ENCODE results near the gene OR51V1. TPM values are rescaled to one million over a fixed set of nuclear protein-coding genes. Genes with fewer than 3 reads are reported as not detected.

Gene OR51V1
- total and polyA plus RNA-seq, 2 of the 13 experiments (the other 11 are each of a cell fraction or from before 2014, with no cell fraction given), result not detected

GRCh38 chr11:5210376-5210885 lies 9.9 kb upstream of the OR51V1 start:
- Histone ChIP-seq H3K36me3 (replicated peaks in 1 of 2; ENCODE audit: control insufficient read depth in 1 of 2, insufficient read depth in 2 of 2, low read length in 2 of 2) (no peaks in the 10 kb centered on the region), H3K79me2 (ENCODE audit: insufficient read depth, low read length) (no peaks in the 10 kb centered on the region), H4K20me1 (ENCODE audit: insufficient read depth, low read length) (no peaks in the 10 kb centered on the region), H3K27ac (ENCODE audit: extremely low read length, insufficient read depth, low read length) (no peak overlapping the region), H3K9ac (ENCODE audit: insufficient read depth, low read depth, low read length) (no peak overlapping the region), H2AFZ (ENCODE audit: low read length) (no peak overlapping the region), H3K4me2 (ENCODE audit: low read depth, low read length) (no peak overlapping the region), H3K4me3 (replicated peaks in 1 of 3; ENCODE audit: insufficient read depth in 1 of 3, low read depth in 2 of 3, low read length in 3 of 3) (no peak overlapping the region), H3K9me3 (ENCODE audit: low read length) (no peaks in the 10 kb centered on the region), H3K4me1 (ENCODE audit: insufficient read depth, low read length) (no peaks in the 10 kb centered on the region), H3K27me3 (ENCODE audit: control insufficient read depth in 1 of 2, insufficient read depth in 2 of 2, low read length in 2 of 2) (no peaks in the 10 kb centered on the region)
- DNase-seq (ENCODE audit: low spot score) (no peak), FAIRE-seq (no peak), ATAC-seq (no peak)
- intact Hi-C loops (cut with micrococcal nuclease; ENCODE audit: unreplicated experiment) (no loop called here), in situ Hi-C loops (cut with HindIII; ENCODE audit: extremely low pct_ligation_motif_present, low pct_unique_long_range_greater_than_20kb) (no loop called here)
- no TSS peak for BruUV-seq (replicated peaks)
- POLR2A ChIA-PET, result no interaction called here
- WGBS (ENCODE audit: low lambda C conversion rate), result 0% methylated on average over 7 of the region's 7 CpGs
- CTCF ChIA-PET (ENCODE audit: low intra/inter-chr PET ratio, low total read pairs), result no interaction called here
- TF ChIP-seq ZNF430 (CRISPR knock-in tag; IDR thresholded peaks at IDR 0.05), result no peak
- TF ChIP-seq EHMT2 (IDR thresholded peaks at IDR 0.05; ENCODE audit: borderline replicate concordance, low read depth, low read length), result no peak
- TF ChIP-seq SMAD3 (CRISPR knock-in tag; IDR thresholded peaks at IDR 0.05), result no peak
- TF ChIP-seq STAG1 (CRISPR knock-in tag; IDR thresholded peaks at IDR 0.05), result no peak
- TF ChIP-seq TEAD3 (CRISPR knock-in tag; optimal IDR thresholded peaks at IDR 0.05; ENCODE audit: borderline replicate concordance), result no peak
- no peak for TF ChIP-seq HNRNPUL1 (IDR thresholded peaks at IDR 0.05; ENCODE audit: low read depth, low read length)
- no peak for TF ChIP-seq RBM22 (optimal IDR thresholded peaks at IDR 0.05; ENCODE audit: low read length)
- TF ChIP-seq, protein P1, sequence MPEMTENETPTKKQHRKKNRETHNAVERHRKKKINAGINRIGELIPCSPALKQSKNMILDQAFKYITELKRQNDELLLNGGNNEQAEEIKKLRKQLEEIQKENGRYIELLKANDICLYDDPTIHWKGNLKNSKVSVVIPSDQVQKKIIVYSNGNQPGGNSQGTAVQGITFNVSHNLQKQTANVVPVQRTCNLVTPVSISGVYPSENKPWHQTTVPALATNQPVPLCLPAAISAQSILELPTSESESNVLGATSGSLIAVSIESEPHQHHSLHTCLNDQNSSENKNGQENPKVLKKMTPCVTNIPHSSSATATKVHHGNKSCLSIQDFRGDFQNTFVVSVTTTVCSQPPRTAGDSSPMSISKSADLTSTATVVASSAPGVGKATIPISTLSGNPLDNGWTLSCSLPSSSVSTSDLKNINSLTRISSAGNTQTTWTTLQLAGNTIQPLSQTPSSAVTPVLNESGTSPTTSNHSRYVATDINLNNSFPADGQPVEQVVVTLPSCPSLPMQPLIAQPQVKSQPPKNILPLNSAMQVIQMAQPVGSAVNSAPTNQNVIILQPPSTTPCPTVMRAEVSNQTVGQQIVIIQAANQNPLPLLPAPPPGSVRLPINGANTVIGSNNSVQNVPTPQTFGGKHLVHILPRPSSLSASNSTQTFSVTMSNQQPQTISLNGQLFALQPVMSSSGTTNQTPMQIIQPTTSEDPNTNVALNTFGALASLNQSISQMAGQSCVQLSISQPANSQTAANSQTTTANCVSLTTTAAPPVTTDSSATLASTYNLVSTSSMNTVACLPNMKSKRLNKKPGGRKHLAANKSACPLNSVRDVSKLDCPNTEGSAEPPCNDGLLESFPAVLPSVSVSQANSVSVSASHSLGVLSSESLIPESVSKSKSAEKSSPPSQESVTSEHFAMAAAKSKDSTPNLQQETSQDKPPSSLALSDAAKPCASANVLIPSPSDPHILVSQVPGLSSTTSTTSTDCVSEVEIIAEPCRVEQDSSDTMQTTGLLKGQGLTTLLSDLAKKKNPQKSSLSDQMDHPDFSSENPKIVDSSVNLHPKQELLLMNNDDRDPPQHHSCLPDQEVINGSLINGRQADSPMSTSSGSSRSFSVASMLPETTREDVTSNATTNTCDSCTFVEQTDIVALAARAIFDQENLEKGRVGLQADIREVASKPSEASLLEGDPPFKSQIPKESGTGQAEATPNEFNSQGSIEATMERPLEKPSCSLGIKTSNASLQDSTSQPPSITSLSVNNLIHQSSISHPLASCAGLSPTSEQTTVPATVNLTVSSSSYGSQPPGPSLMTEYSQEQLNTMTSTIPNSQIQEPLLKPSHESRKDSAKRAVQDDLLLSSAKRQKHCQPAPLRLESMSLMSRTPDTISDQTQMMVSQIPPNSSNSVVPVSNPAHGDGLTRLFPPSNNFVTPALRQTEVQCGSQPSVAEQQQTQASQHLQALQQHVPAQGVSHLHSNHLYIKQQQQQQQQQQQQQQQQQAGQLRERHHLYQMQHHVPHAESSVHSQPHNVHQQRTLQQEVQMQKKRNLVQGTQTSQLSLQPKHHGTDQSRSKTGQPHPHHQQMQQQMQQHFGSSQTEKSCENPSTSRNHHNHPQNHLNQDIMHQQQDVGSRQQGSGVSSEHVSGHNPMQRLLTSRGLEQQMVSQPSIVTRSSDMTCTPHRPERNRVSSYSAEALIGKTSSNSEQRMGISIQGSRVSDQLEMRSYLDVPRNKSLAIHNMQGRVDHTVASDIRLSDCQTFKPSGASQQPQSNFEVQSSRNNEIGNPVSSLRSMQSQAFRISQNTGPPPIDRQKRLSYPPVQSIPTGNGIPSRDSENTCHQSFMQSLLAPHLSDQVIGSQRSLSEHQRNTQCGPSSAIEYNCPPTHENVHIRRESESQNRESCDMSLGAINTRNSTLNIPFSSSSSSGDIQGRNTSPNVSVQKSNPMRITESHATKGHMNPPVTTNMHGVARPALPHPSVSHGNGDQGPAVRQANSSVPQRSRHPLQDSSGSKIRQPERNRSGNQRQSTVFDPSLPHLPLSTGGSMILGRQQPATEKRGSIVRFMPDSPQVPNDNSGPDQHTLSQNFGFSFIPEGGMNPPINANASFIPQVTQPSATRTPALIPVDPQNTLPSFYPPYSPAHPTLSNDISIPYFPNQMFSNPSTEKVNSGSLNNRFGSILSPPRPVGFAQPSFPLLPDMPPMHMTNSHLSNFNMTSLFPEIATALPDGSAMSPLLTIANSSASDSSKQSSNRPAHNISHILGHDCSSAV (CRISPR knock-in tag; IDR thresholded peaks at IDR 0.05; ENCODE audit: borderline replicate concordance), result no peak
- TF ChIP-seq U2AF1 (optimal IDR thresholded peaks at IDR 0.05; ENCODE audit: low read depth, low read length), result no peak
- no peak for TF ChIP-seq KDM5A (IDR thresholded peaks at IDR 0.05; ENCODE audit: borderline replicate concordance, low read length)
- TF ChIP-seq FIP1L1 (IDR thresholded peaks at IDR 0.05; ENCODE audit: borderline replicate concordance, insufficient read depth, low read depth, low read length), result no peak
- TF ChIP-seq USF2 (IDR thresholded peaks at IDR 0.05; ENCODE audit: low read depth, low read length), result no peak
- no peak for TF ChIP-seq USF2 (CRISPR knock-in tag; IDR thresholded peaks at IDR 0.05; ENCODE audit: borderline replicate concordance)
- no peak for TF ChIP-seq ZFX (CRISPR knock-in tag; IDR thresholded peaks at IDR 0.05; ENCODE audit: low read depth)
- no peak for TF ChIP-seq ZNF780A (CRISPR knock-in tag; IDR thresholded peaks at IDR 0.05)
- no peak for TF ChIP-seq ZNF83 (CRISPR knock-in tag; IDR thresholded peaks at IDR 0.05; ENCODE audit: borderline replicate concordance)

Measured in HepG2 (cell line).